ENCODE data around the gene ATP10B.
"Not testable (repeated sequence)": the region's sequence is repeated elsewhere in the genome, so short reads cannot be mapped to it uniquely, and the experiment has no call there.

Gene ATP10B

DNA sequence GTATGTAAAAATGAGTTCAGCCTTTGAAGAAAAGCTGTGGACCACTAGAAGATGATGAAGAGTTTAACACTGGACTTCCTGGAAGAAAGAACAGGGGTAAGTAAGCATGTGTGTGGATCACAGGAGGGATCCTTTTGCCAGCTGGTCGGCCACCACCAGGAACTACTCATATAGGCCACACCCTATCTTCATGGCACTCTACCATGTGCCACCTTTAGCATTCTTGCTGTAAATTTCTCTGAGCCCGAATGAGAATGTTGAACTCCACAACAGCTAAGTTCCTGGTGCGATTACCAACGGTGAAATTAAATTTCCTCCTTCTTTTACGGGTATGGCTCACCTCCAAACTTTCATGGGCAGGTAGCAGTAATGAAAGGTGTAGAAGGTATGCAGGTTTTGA is 102.3 kb downstream of the ATP10B start:
- no peak for DNase-seq

DNA sequence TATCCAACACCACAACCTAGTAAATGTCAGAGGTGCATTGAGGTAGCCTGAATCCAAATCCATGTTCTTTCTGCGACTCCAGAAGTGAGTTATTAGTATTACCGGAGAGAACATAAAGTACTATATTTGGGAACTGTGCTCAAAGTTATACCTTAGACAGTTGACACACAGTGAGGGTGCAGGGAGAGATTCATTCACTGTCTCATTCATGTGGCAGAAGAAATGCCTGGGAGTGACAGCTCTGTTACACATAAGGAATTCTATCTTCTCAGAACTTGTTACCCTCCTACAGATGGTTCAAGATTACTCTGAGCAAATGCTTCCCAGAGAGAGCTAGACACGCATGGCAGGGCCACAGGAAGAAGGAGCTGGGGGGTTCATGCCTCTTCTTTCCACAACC is 103.0 kb downstream of the ATP10B start:
- DNase-seq, result no peak

GRCh38 chr5:160747987-160748386 is 104.0 kb downstream of the ATP10B start:
- no peak for DNase-seq

GRCh38 chr5:160747559-160747958 is 104.5 kb downstream of the ATP10B start:
- DNase-seq, result no peak

- no peak for DNase-seq
Measured at GRCh38 chr5:160744268-160745101, 107.5 kb downstream of the ATP10B start.

- no peak for DNase-seq
Measured at GRCh38 chr5:160743027-160743426, 109.0 kb downstream of the ATP10B start.

- DNase-seq, result no peak
Measured at GRCh38 chr5:160742446-160742845, 109.6 kb downstream of the ATP10B start.

DNA sequence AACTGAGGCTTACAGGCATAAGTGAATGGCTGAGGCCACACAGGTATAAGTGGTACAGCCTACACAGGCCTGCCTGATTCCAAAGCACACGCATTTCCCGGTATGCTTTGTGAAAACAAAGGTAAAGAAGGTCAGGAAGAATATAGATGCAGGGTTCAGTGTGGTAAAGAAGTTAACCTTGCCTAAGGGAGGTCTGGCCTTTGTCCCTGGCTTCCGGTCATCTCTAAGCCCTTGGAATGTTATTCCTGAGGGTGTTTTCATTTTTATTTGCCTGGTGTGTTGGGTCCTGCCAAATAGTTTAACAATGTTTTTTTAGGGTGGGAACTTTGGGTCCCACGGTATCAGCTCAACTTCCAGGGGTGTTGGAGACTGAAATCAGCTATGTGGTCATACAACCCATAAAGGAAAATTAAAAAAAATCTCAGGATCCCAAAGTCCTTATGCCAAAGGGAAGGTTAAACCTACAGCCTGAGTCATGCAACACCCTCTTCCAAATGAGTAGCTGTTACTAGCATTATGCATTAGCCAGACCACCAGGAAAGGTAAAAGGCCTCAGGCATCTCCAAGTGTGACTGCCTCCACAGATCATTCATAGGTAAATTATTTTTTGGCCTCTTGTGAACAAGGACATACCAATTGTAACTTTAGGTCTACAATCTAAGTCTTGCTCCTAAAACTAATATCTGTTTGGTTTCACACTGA is 124.6 kb downstream of the ATP10B start:
- no peak for DNase-seq

DNA sequence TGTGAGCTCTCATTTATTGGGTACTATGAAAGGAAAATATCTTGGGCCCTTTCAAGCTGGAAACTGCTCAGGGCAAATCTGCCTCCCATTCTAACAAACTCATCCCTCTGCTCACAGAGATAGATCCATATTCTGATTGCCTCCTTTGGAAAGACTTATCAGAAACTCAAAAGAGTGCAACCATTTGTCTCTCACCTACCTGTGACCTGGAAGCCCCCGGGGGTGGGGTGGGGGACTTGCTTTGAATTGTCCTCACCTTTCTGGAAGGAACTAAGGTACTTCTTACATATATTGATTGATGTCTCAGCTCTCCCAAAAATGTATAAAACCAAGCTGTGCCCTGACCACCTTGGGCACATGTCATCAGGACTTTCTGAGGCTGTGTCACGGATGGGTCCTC is 125.3 kb downstream of the ATP10B start:
- no peak for DNase-seq

DNA sequence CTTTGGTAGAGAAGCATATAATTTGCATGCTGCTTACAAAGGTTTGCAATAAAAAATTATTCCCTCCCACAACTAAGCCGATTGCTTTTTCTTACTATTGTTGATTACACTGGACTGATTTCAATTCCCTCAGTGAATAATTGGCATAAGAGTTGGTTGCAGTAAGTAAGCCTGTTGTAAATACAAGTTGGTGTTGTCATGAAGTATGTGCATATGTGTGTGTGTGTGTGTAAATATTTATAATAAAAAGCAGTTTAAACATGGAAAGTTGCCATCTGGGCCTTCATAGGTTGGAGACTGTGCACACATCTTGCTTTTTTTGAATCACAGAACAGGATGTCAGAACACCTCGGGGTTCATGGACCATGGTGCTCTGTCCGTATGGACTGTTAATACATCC is 131.2 kb downstream of the ATP10B start:
- DNase-seq, result no peak

GRCh38 chr5:160715508-160715907 is 136.5 kb downstream of the ATP10B start:
- not testable (repeated sequence) for DNase-seq

DNA sequence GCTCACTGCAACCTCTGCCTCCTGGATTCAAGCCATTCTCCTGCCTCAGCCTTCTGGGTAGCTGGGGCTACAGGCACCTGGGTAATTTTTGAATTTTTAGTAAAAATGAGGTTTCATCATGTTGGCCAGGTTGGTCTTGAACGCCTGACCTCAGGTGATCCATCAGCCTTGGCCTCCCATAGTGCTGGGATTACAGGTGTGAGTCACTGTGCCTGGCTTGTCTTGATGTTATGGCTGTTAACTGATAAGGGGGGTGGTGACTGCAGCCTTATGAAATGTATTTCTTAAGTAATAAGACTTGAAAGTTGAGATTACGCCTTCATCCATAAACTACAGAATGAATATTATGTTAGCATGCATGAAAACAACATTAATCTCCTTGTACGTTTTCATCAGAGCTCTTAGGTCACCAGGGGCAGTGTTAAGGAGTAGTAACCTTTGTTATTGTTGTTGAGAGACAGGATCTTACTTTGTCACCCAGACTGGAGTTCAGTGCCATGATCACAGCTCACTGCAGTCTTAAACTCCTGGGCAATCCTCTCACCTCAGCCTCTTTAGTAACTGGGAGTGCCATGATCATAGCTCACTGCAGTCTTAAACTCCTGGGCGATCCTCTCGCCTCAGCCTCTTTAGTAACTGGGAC is 148.3 kb downstream of the ATP10B start:
- no peak for DNase-seq

GRCh38 chr5:160702934-160703333 is 149.1 kb downstream of the ATP10B start:
- DNase-seq, result no peak

- no peak for DNase-seq
Measured at GRCh38 chr5:160702311-160702803, 149.7 kb downstream of the ATP10B start.

DNA sequence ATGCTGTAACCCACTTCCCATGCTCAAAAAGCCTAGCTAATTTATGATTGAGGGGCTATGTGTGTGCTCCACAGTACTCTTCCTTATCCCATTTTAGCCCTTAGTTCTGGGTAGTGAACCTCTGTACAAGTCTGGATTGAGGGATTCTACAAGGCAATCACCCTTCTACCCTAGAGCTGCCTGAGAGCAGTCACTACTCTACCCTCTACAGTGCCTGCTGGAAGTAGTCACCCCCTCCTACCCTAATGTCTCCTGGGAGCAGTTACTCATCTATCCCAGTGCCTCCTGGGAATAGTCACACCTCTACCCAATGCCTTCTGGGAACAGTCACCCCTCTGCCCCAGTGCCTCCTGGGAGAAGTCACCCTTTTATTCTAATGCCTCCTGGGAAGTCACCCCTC is 150.6 kb downstream of the ATP10B start:
- DNase-seq, result no peak

DNA sequence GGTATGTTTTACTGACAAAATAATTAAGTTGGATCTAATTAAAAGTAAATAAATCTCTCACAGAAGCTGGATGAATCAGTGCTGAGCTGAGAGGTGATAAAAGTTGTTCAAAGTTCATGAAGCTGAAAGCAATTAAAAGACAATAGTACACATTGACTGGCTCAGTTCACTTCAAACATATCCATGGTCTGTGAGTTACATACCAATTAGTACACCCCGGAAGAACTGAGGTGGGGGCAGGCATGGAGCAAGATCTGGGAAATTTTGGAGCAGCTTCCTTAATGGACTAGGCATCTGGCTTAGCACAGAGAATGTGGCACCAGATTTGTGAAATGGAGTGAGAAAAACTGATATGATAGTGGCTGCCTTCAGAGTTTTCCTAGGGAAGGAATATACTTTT is 152.7 kb downstream of the ATP10B start:
- DNase-seq, result no peak

DNA sequence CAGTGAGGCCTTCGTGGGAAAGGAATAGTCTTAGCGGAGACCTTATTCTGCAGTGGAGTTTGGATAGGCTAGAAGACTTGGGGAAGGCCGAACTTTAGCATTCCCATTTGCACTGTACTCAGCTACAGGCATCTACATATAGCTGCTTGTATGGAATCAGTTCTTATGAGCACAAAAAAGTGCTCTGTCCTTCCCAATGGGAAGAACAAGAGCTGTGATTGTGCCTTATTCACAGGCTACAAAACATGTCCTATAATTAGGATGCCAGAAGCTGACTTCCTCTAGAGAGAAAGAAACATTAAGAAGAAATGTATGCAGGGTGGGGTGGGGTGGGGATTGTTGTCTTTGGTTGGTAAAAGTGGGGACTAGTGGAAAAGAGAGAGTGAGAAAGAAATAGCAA is 154.7 kb downstream of the ATP10B start:
- DNase-seq, result no peak

DNA sequence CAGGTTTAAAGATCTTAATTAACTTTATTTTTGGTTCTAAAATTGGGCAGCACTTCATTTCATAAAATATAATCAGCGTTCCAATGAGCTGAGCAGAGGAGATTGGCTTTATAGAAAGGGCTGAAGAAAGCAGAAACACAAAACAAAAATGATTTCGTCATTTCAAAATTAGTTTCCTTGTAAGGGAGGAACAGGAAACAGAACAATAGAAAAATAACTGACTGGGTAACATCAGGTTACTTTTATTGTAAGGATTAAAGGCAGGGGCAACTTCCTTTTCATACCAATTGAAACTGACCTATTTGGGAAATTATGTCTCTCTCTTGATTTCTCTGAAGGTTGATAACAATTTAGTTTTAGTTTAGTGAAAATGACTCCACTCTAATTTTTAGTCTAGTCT is 157.1 kb downstream of the ATP10B start:
- DNase-seq, result peak; percentile 40

- DNase-seq, result no peak
Measured at GRCh38 chr5:160693831-160694465, 158.1 kb downstream of the ATP10B start.

- DNase-seq, result no peak
Measured at GRCh38 chr5:160692271-160692670, 159.7 kb downstream of the ATP10B start.

GRCh38 chr5:160685695-160686094 is 166.3 kb downstream of the ATP10B start:
- peak; percentile 68 for DNase-seq

DNA sequence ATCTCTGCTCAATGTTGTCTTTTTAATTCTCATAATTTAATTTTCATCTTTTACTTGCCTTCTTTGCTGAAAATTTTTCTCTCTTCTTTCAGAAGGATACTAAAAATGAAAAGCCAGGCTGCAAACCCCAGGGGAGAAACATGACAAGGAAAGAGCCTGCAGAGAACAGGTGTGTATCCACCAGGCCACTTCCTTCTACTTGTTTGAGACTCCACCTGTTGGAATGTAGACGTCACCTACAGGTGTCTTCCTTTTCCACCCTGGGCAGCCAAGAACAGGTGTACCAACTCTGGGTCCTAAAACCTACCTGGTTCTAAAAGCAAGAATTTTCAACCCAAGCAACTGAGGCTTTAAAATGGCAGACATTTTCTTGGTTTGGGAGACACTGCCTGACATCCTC is 166.8 kb downstream of the ATP10B start:
- no peak for DNase-seq
